GM19452 (cell line): ENCODE results near the gene ERC2.
"Not testable (repeated sequence)": the region's sequence is repeated elsewhere in the genome, so short reads cannot be mapped to it uniquely, and the experiment has no call there.

Experiments used
- ATAC-seq: cut with Tn5 transposase; IDR thresholded peaks from one replicate; pipeline ENCODE4 v1.9.1; 2021; ENCODE audit not compliant: unreplicated experiment

Gene ERC2

GRCh38 chr3:55858302-55858701 is 610.0 kb downstream of the ERC2 start:
- no peak for ATAC-seq

- ATAC-seq: no peak
Observed at GRCh38 chr3:55857633-55858032, 610.6 kb downstream of the ERC2 start.

- ATAC-seq: no peak
Observed at GRCh38 chr3:55855311-55855710, 613.0 kb downstream of the ERC2 start.

GRCh38 chr3:55854494-55854893 is 613.8 kb downstream of the ERC2 start:
- no peak for ATAC-seq

- no peak for ATAC-seq
Observed at GRCh38 chr3:55852326-55852725, 615.9 kb downstream of the ERC2 start.

GRCh38 chr3:55842204-55842603 is 626.1 kb downstream of the ERC2 start:
- no peak for ATAC-seq

- not testable (repeated sequence) for ATAC-seq
Observed at GRCh38 chr3:55831876-55832275, 636.4 kb downstream of the ERC2 start.

GRCh38 chr3:55828712-55829111 is 639.6 kb downstream of the ERC2 start:
- no peak for ATAC-seq

GRCh38 chr3:55827786-55828185 is 640.5 kb downstream of the ERC2 start:
- ATAC-seq: no peak

- no peak for ATAC-seq
Observed at GRCh38 chr3:55826731-55827496, 641.4 kb downstream of the ERC2 start.

- no peak for ATAC-seq
Observed at GRCh38 chr3:55826097-55826496, 642.2 kb downstream of the ERC2 start.

- no peak for ATAC-seq
Observed at GRCh38 chr3:55824406-55824805, 643.9 kb downstream of the ERC2 start.

- ATAC-seq: no peak
Observed at GRCh38 chr3:55823829-55824228, 644.4 kb downstream of the ERC2 start.

- ATAC-seq: no peak
Observed at GRCh38 chr3:55823001-55823400, 645.3 kb downstream of the ERC2 start.

- no peak for ATAC-seq
Observed at GRCh38 chr3:55819005-55819404, 649.3 kb downstream of the ERC2 start.

GRCh38 chr3:55818485-55818884 is 649.8 kb downstream of the ERC2 start:
- no peak for ATAC-seq

- no peak for ATAC-seq
Observed at GRCh38 chr3:55816794-55817576, 651.3 kb downstream of the ERC2 start.

- no peak for ATAC-seq
Observed at GRCh38 chr3:55815262-55815661, 653.0 kb downstream of the ERC2 start.

GRCh38 chr3:55813268-55814097 is 654.8 kb downstream of the ERC2 start:
- no peak for ATAC-seq

- no peak for ATAC-seq
Observed at GRCh38 chr3:55812394-55813013, 655.8 kb downstream of the ERC2 start.

GRCh38 chr3:55807210-55807609 is 661.1 kb downstream of the ERC2 start:
- no peak for ATAC-seq
